Neuronal stem cell (in vitro differentiated cells): ENCODE results near the gene ANXA6.

Experiments used
- DNase-seq: peaks from one replicate; pipeline ENCODE4 v3.0.0-alpha.2; 2013; ENCODE audit warnings: low spot score
- H2AFZ ChIP-seq: one replicate; pipeline ENCODE4 v1.6.1; 2013; ENCODE audit warnings: mild to moderate bottlenecking, low read length, inconsistent platforms
- H2AK5ac ChIP-seq: 2 replicates; pipeline ENCODE4 v1.6.1; 2013; ENCODE audit warnings: low read depth, mild to moderate bottlenecking, inconsistent platforms, low read length, moderate library complexity, mixed read lengths
- H2BK120ac ChIP-seq: 2 replicates; pipeline ENCODE4 v1.6.1; 2013; ENCODE audit warnings: low read depth, mild to moderate bottlenecking, inconsistent platforms, low read length, moderate library complexity, mixed read lengths
- H2BK12ac ChIP-seq: one replicate; pipeline ENCODE4 v1.6.1; 2013; ENCODE audit warnings: low read length, inconsistent platforms
- H2BK15ac ChIP-seq: 2 replicates; pipeline ENCODE4 v1.6.1; 2013; ENCODE audit warnings: mild to moderate bottlenecking, low read length, inconsistent platforms, mixed read lengths
- H2BK5ac ChIP-seq: one replicate; pipeline ENCODE4 v1.6.1; 2013; ENCODE audit warnings: inconsistent platforms, mild to moderate bottlenecking, low read length, moderate library complexity
- H3K14ac ChIP-seq: one replicate; pipeline ENCODE4 v1.6.1; 2013; ENCODE audit warnings: low read length, inconsistent platforms
- H3K18ac ChIP-seq: 2 replicates; pipeline ENCODE4 v1.6.1; 2013; ENCODE audit warnings: low read length, inconsistent platforms
- H3K23ac ChIP-seq: 2 replicates; pipeline ENCODE4 v1.6.1; 2013; ENCODE audit warnings: low read depth, mild to moderate bottlenecking, mixed read lengths, low read length, inconsistent platforms; ENCODE audit not compliant: poor library complexity
- H3K27ac ChIP-seq: replicated peaks from 3 replicates; pipeline ENCODE4 v1.5.1; 2013; ENCODE audit warnings: low read length, inconsistent platforms
- H3K27me3 ChIP-seq, 3 experiments: 2 replicates each; pipeline ENCODE4 v1.6.1; 2013; ENCODE audit warnings: low read length in 3 of 3, mild to moderate bottlenecking in 2 of 3, inconsistent platforms in 1 of 3, low read depth in 1 of 3, mixed read lengths in 1 of 3, moderate library complexity in 1 of 3; ENCODE audit not compliant: control insufficient read depth in 3 of 3, insufficient read depth in 3 of 3
- H3K36me3 ChIP-seq, 2 donors: replicated peaks in 1 of 2; 2 replicates each; pipeline ENCODE4 v1.6.1; 2013; ENCODE audit warnings: low read length in 2 of 2; ENCODE audit not compliant: control insufficient read depth in 2 of 2, insufficient read depth in 2 of 2
- H3K4ac ChIP-seq: 2 replicates; pipeline ENCODE4 v1.6.1; 2013; ENCODE audit warnings: inconsistent platforms, mild to moderate bottlenecking, low read length, moderate library complexity
- H3K4me1 ChIP-seq, 2 donors: 1 replicate in 1 of 2; 2 replicates in 1 of 2; pipeline ENCODE4 v1.6.1; 2013; ENCODE audit warnings: low read length in 2 of 2, low read depth in 1 of 2; ENCODE audit not compliant: control insufficient read depth in 2 of 2, insufficient read depth in 1 of 2
- H3K4me2 ChIP-seq: one replicate; pipeline ENCODE4 v1.6.1; 2013; ENCODE audit warnings: mild to moderate bottlenecking, low read length, inconsistent platforms; ENCODE audit not compliant: insufficient read depth, poor library complexity, severe bottlenecking
- H3K4me3 ChIP-seq, 2 donors: 2 replicates each; pipeline ENCODE4 v1.5.1; 2013; ENCODE audit warnings: low read length in 2 of 2, mild to moderate bottlenecking in 2 of 2, inconsistent platforms in 1 of 2, moderate library complexity in 1 of 2
- H3K79me1 ChIP-seq: one replicate; pipeline ENCODE4 v1.6.1; 2013; ENCODE audit warnings: low read depth, mild to moderate bottlenecking, inconsistent platforms, low read length, moderate library complexity
- H3K9ac ChIP-seq: one replicate; pipeline ENCODE4 v1.6.1; 2013; ENCODE audit warnings: mild to moderate bottlenecking, low read depth, low read length, inconsistent platforms; ENCODE audit not compliant: poor library complexity
- H3K9me3 ChIP-seq, 2 donors: replicated peaks in 1 of 2; 2 replicates each; pipeline versions ENCODE3 to v1.6.1; 2013; ENCODE audit warnings: low read length in 2 of 2, mild to moderate bottlenecking in 2 of 2, inconsistent platforms in 1 of 2, low read depth in 1 of 2, mixed read lengths in 1 of 2, moderate library complexity in 1 of 2; ENCODE audit not compliant: control insufficient read depth in 2 of 2, insufficient read depth in 1 of 2
- H4K8ac ChIP-seq: one replicate; pipeline ENCODE4 v1.6.1; 2013; ENCODE audit warnings: low read depth, mild to moderate bottlenecking, inconsistent platforms, low read length, moderate library complexity
- H4K91ac ChIP-seq: one replicate; pipeline ENCODE4 v1.6.1; 2013; ENCODE audit warnings: low read length, low read depth, mild to moderate bottlenecking, inconsistent platforms; ENCODE audit not compliant: poor library complexity
- WGBS, 2 donors: extraction: QIAGEN DNeasy Blood & Tissue Kit; methylation state at CpG; one replicate each; pipeline ENCODE4 v1.1.7; 2013; ENCODE audit warnings: missing lambda C conversion rate in 2 of 2, mixed read lengths in 1 of 2; ENCODE audit not compliant: insufficient read length in 2 of 2, insufficient replicate concordance in 1 of 2; ENCODE audit errors: extremely low coverage in 2 of 2; 5-methylcytosine and 5-hydroxymethylcytosine counted together

Gene ANXA6

GRCh38 chr5:151094852-151095245 is 62.7 kb downstream of the ANXA6 start:
- Histone ChIP-seq H3K9me3 (no peaks in the 10 kb centered on the region), H3K4me3 (no peak overlapping the region), H2AFZ (no peak overlapping the region), H3K79me1 (no peaks in the 10 kb centered on the region), H3K9ac (peak overlapping the region; percentile 65), H2BK12ac (no peak overlapping the region), H3K4me1 (peaks cover 0 to 5% of the 10 kb centered on the region in 2 donors), H2BK120ac (no peak overlapping the region), H2BK15ac (no peak overlapping the region), H3K4ac (no peak overlapping the region), H3K4me2 (no peak overlapping the region), H3K23ac (no peak overlapping the region), H4K91ac (no peak overlapping the region), H2BK5ac (no peak overlapping the region), H3K27ac (no peak overlapping the region), H3K36me3 (no peaks in the 10 kb centered on the region), H3K18ac (no peak overlapping the region), H4K8ac (no peak overlapping the region), H2AK5ac (no peak overlapping the region), H3K14ac (no peak overlapping the region), H3K27me3 (no peaks in the 10 kb centered on the region)
- no CpG with 5 or more reads among the region's 8 CpGs for WGBS, 2 donors
- no peak for DNase-seq

DNA sequence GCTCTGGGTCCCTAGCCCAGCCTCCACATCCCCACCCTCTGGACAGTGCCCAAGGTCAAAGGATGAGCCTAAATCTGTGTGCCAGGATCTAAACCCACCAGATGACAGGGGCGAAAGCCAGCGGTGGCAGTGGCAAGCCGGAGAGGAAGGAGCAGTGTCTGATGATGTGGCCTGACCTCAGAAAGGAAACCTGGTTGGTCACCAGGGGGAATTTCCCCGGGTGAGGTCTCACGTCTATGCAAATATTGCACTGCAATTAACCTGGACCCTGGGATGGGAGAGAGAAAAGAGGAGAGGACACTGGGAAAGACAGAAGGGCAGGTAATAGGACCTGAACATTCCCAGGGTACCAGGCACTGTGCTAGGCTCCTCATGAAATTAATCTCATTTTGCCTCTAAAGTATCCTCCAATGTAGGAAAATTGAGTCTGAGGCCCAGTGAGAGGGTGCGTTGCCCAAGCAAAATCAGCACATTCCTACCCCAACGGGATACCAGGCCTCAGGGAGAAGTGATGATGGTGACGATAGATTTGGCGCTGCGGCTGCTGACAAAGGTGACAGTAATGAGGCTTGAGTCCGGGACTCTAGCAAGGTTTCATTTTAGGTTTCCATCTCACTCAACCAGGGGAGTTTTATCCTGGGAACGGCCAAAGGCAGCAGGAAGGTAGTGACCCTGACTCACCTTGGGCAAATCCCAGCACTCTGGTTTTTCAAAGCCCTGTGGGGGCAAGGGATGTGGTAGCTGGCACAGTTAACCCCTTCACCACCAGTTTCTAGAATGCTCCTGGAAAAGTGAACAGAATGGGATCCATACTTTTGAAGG is 63.3 kb downstream of the ANXA6 start:
- Histone ChIP-seq H3K23ac (no peak overlapping the region), H3K9me3 (no peaks in the 10 kb centered on the region), H3K4ac (no peak overlapping the region), H2BK5ac (no peak overlapping the region), H3K36me3 (no peaks in the 10 kb centered on the region), H3K18ac (no peak overlapping the region), H2AK5ac (no peak overlapping the region), H3K79me1 (no peaks in the 10 kb centered on the region), H2AFZ (no peak overlapping the region), H3K27ac (no peak overlapping the region), H4K8ac (no peak overlapping the region), H3K4me1 (peaks cover 0 to 5% of the 10 kb centered on the region in 2 donors), H3K4me3 (no peak overlapping the region), H2BK15ac (no peak overlapping the region), H2BK120ac (no peak overlapping the region), H3K14ac (no peak overlapping the region), H3K4me2 (no peak overlapping the region), H4K91ac (no peak overlapping the region), H3K9ac (no peak overlapping the region), H2BK12ac (no peak overlapping the region), H3K27me3 (no peaks in the 10 kb centered on the region)
- DNase-seq, result no peak
- WGBS, 2 donors, result no CpG with 5 or more reads among the region's 12 CpGs

DNA sequence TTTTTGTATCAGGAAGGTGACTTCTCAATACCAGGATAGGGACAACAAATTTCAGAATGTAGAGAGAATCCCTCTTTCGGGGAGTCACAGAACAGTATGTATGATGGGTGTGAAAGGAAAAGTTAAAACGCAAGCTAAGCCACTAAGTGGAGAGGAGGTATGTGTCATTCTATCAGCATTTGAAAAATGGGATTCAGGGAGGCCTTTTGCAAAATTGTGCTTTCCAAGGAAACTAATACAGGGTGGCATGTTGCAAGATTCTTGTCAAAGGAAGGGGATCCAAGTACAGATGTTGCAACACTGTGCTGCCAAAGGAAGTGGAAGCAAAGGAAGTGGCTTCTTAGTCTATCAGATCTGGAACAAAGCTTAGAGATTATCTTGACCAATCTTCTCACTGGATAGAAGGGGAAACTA is 64.1 kb downstream of the ANXA6 start:
- no CpG with 5 or more reads among the region's 2 CpGs for WGBS, 2 donors
- Histone ChIP-seq H3K79me1 (no peaks in the 10 kb centered on the region), H3K4ac (no peak overlapping the region), H2BK120ac (no peak overlapping the region), H3K4me1 (peaks cover 0 to 5% of the 10 kb centered on the region in 2 donors), H3K27me3 (no peaks in the 10 kb centered on the region), H3K18ac (no peak overlapping the region), H3K9ac (no peak overlapping the region), H3K23ac (no peak overlapping the region), H4K8ac (no peak overlapping the region), H2BK5ac (no peak overlapping the region), H2AFZ (no peak overlapping the region), H3K4me3 (no peak overlapping the region), H3K36me3 (no peaks in the 10 kb centered on the region), H3K14ac (no peak overlapping the region), H3K4me2 (no peak overlapping the region), H3K27ac (no peak overlapping the region), H2BK12ac (no peak overlapping the region), H2BK15ac (no peak overlapping the region), H3K9me3 (no peaks in the 10 kb centered on the region), H4K91ac (no peak overlapping the region), H2AK5ac (no peak overlapping the region)
- DNase-seq, result no peak

DNA sequence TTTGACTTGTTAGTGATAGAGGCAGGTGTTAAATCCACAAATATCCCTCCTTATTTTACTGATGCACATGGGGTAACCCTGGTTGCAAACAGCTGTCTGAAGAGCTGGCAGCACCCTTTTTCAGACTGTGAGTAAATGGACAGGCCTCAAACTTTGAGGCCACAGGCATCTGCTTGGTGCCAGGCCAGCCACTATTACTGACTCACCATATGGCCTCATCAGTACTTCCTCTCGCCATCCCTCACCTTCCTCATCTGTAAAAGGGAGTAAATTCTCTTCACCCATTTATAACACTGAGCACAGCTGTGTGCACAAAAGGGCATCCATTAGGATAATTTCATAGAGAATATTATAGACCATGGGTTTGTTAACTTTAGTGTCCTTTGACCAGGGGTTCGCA is 64.8 kb downstream of the ANXA6 start:
- H2AFZ ChIP-seq, result no peak overlapping the region
- H4K8ac ChIP-seq, result no peak overlapping the region
- H3K27me3 ChIP-seq, result no peaks in the 10 kb centered on the region
- H3K9ac ChIP-seq, result no peak overlapping the region
- no peak overlapping the region for H3K4me3 ChIP-seq
- H3K36me3 ChIP-seq, result no peaks in the 10 kb centered on the region
- H2AK5ac ChIP-seq, result no peak overlapping the region
- no peaks in the 10 kb centered on the region for H3K9me3 ChIP-seq
- no peak overlapping the region for H3K4me2 ChIP-seq
- no peak overlapping the region for H2BK12ac ChIP-seq
- no peak overlapping the region for H2BK5ac ChIP-seq
- no peak overlapping the region for H3K27ac ChIP-seq
- H2BK15ac ChIP-seq, result no peak overlapping the region
- no peak overlapping the region for H3K4ac ChIP-seq
- WGBS, 2 donors, result no CpG with 5 or more reads among the region's 2 CpGs
- no peak overlapping the region for H2BK120ac ChIP-seq
- no peaks in the 10 kb centered on the region for H3K79me1 ChIP-seq
- DNase-seq, result no peak
- no peak overlapping the region for H3K18ac ChIP-seq
- H3K23ac ChIP-seq, result no peak overlapping the region
- peaks cover 0 to 5% of the 10 kb centered on the region in 2 donors for H3K4me1 ChIP-seq
- no peak overlapping the region for H3K14ac ChIP-seq
- H4K91ac ChIP-seq, result no peak overlapping the region
